ENCODE measurements around the gene KLHL17.

- no peak for TF ChIP-seq CTCF (optimal IDR thresholded peaks at IDR 0.05 in 1 of 3, IDR thresholded peaks at IDR 0.05 in 1 of 3, conservative IDR thresholded peaks at IDR 0.05 in 1 of 3; ENCODE audit: extremely low read depth in 1 of 3, insufficient read depth in 2 of 3, low read length in 3 of 3)
- no peak for TF ChIP-seq EZH2 (IDR thresholded peaks at IDR 0.05; ENCODE audit: low read length)
Measured at GRCh38 chr1:973459-974292, 13.3 kb downstream of the KLHL17 start.
